Renal cortex interstitium (tissue), 11 donors: ENCODE measurements around the gene ADGRG7. TPM values are rescaled to one million over a fixed set of nuclear protein-coding genes. Genes with fewer than 3 reads are reported as not detected.
"Not testable (repeated sequence)": the region's sequence is repeated elsewhere in the genome, so short reads cannot be mapped to it uniquely, and the experiment has no call there.

Experiments
- DNase-seq, 11 donors: peaks; one replicate each; pipeline ENCODE4 v3.0.0-alpha.2; 2013; ENCODE audit warnings: low read depth in 9 of 11, low spot score in 4 of 11; ENCODE audit errors: extremely low read depth in 1 of 11
- polyA plus RNA-seq, 3 donors: library from polyadenylated mRNA; unstranded; fragments of 120-200 nt; gene quantifications; one replicate each; pipeline ENCODE4 v1.2.1, GENCODE V29; 2013; ENCODE audit not compliant: insufficient read length in 3 of 3

Gene ADGRG7
- polyA plus RNA-seq, 3 donors, result not detected

GRCh38 chr3:100634493-100635272 is 25.3 kb downstream of the ADGRG7 start:
- no peak for DNase-seq

GRCh38 chr3:100635273-100635701 is 25.9 kb downstream of the ADGRG7 start:
- peak in 1 of 11 donors; percentile 15 for DNase-seq

- no peak for DNase-seq
These were observed 27.8 kb downstream of the ADGRG7 start for GRCh38 chr3:100637197-100637631.

GRCh38 chr3:100640633-100641032 is 31.2 kb downstream of the ADGRG7 start:
- DNase-seq, result no peak

GRCh38 chr3:100641471-100642032 is 32.2 kb downstream of the ADGRG7 start:
- DNase-seq, result peak in 1 of 11 donors; percentile 18

GRCh38 chr3:100645913-100646312 is 36.5 kb downstream of the ADGRG7 start:
- no peak for DNase-seq

- DNase-seq, result no peak
These were observed 37.8 kb downstream of the ADGRG7 start for GRCh38 chr3:100647171-100647570.

- no peak for DNase-seq
These were observed 38.3 kb downstream of the ADGRG7 start for GRCh38 chr3:100647657-100648056.

GRCh38 chr3:100650651-100651619 is 41.5 kb downstream of the ADGRG7 start:
- DNase-seq, result no peak

- no peak for DNase-seq
These were observed 44.3 kb downstream of the ADGRG7 start for GRCh38 chr3:100653604-100654294.

GRCh38 chr3:100656945-100657344 is 47.5 kb downstream of the ADGRG7 start:
- DNase-seq, result no peak

- not testable (repeated sequence) for DNase-seq
These were observed 51.9 kb downstream of the ADGRG7 start for GRCh38 chr3:100661294-100661693.

- no peak for DNase-seq
These were observed 52.9 kb downstream of the ADGRG7 start for GRCh38 chr3:100662113-100662823.

- DNase-seq, result no peak
These were observed 55.8 kb downstream of the ADGRG7 start for GRCh38 chr3:100665230-100665629.

- not testable (repeated sequence) for DNase-seq
These were observed 57.3 kb downstream of the ADGRG7 start for GRCh38 chr3:100666699-100667098.

- not testable (repeated sequence) for DNase-seq
These were observed 57.9 kb downstream of the ADGRG7 start for GRCh38 chr3:100667316-100667715.

- not testable (repeated sequence) for DNase-seq
These were observed 61.6 kb downstream of the ADGRG7 start for GRCh38 chr3:100670995-100671394.

- no peak for DNase-seq
These were observed 72.1 kb downstream of the ADGRG7 start for GRCh38 chr3:100681496-100681895.
